GM12873 (cell line): ENCODE measurements around the gene LMO2.

Experiments
- CTCF ChIP-seq: IDR thresholded peaks from 2 replicates; pipeline ENCODE4 v1.5.1; 2012; ENCODE audit warnings: low read depth, mild to moderate bottlenecking, moderate library complexity, low read length, control low read depth; ENCODE audit not compliant: insufficient read depth; ENCODE audit errors: missing control alignments

LMO2 gene

GRCh38 chr11:33910296-33910957, 18.6 kb upstream of the LMO2 start:
- no peak for TF ChIP-seq CTCF

DNA sequence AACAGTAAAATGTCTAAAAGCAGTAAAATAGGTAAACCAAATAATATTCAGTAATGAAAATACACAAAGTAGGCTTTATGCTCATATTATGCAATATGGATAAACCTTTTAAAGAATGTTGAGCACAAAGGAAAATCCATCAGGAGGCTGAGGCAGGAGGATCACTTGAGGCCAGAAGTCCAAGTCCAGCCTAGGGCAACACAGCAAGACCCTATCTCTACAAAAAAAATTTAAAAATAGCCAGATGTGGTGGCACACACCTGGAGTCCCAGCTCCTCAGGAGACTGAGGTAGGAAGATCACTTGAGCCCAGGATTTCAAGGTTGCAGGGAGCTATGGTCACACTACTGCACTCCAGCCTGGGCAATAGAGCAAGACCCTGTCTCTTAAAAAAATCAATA, 17.7 kb upstream of the LMO2 start:
- no peak for TF ChIP-seq CTCF

DNA sequence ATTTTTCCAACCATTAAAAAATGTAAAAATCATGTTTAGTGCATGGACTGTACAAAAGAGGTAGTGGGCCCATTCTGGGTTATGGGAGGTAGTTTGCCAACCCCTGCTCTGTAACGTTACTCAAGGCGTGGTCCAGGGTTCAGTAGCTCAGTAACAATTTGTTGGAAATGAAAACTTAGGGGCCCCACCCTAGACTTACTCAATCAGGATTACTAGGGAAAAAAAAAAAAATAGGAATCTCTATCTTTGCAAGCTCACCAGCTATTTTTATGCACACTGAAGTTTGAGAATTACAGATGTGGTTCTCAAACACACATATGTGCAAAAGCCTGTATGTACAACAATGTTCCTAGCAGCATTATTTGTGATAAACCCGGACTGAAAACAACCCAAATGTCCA, 17.3 kb upstream of the LMO2 start:
- TF ChIP-seq CTCF, result no peak

GRCh38 chr11:33907421-33907820, 15.5 kb upstream of the LMO2 start:
- TF ChIP-seq CTCF, result no peak

GRCh38 chr11:33906484-33907186, 14.8 kb upstream of the LMO2 start:
- TF ChIP-seq CTCF, result no peak

DNA sequence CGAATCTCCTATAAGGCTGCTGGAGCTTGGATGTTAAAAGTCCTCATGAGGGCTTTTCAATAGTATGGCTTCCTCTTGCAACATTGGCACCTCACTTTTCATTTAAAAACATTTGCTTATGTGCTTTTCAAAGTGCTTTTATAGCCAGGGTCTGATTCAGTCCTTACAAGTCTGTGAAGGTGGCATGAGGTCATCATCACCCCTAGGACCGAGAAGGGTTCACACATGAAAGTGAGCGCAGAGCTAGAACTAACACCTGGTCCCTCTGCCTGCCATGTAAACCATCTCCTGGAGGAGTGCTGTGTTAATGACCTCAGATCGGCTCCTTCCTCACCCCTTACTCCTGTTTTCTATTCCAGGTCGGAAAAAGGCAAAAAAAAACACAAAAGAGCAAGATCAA, 12.2 kb upstream of the LMO2 start:
- TF ChIP-seq CTCF, result no peak

DNA sequence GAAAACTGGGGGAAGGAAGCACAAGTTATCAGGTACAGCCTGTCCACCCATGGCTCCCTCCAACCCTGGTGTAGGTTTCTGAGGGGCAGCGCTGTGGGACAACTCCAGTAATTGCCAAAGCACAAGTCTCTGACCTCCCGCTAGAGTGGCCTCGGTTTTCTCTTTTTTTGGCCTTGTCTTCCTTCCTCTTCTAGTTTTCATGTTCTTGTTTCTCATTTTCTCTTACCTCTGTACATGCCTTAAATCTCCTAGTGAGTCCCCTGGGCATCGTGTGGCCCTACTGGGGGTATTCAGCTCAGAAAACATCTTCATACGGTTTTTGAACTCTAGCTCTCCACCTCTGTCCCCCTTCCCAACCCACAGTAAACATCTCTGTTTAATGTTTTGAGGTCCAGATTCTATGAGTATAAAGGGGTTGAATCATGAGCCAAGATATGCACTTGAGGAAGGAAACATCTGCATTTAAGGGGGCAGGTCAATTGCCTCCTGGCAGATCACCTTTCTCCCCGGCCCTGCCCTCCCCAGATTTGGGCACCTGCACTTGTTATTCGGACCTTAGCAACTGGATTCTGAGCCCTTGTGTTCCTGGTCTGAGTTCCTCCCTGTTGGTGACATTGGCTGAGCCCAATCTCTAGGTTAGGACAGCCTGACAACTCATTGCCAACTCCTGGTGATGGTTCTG, 8.4 kb upstream of the LMO2 start:
- TF ChIP-seq CTCF, result no peak
